Stimulated activated CD8-positive, alpha-beta memory T cell treated with anti-CD3 and anti-CD28 coated beads, Interleukin-12 subunit alpha, Interleukin-12 subunit beta, amount 100 ng/mL, for 4 hours (primary cell): ENCODE results near the gene PLPPR1.
"Not testable (repeated sequence)": the region's sequence is repeated elsewhere in the genome, so short reads cannot be mapped to it uniquely, and the experiment has no call there.

Experiments used
- DNase-seq: peaks from one replicate; pipeline ENCODE4 v3.0.0-alpha.2; 2020; ENCODE audit warnings: low read depth

Gene PLPPR1

DNA sequence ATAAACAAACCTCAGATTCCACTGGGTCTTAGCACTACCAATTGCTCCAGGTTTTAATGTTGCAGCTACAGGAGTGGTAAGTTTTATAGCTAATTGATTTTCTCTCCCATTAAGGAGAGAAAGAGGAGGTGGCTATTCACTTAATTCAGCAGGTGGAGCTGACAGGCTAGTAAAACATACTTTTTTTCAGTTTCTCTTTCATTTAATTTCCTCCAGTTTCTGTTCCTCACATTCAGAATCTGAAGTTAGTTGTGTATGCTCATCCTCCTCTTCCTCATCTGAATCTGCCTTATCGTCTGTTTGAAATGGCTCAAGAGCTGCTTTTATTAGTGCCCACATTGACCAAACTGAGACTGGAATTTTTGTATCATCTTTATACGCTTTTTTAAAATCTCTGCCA lies 98.0 kb downstream of the PLPPR1 start:
- no peak for DNase-seq

DNA sequence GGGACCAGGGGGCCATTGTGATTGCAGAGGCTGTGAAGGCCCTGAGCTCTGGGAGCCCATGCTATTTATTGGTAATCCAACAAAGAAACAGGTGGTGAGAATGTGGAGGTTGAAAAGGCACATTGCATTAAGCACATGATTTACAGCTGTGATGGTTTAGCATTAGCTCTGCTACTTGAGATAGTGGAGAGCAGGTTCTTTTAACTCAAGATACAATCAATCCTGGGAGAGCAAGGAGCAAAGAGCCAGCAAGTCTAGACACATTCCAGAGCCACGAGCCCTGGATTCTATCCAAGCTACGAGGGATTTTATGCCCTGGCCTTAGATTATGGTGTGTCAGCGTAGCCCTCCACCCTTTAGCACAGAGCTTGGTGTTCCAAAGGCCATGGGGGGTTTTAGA lies 98.8 kb downstream of the PLPPR1 start:
- not testable (repeated sequence) for DNase-seq

DNA sequence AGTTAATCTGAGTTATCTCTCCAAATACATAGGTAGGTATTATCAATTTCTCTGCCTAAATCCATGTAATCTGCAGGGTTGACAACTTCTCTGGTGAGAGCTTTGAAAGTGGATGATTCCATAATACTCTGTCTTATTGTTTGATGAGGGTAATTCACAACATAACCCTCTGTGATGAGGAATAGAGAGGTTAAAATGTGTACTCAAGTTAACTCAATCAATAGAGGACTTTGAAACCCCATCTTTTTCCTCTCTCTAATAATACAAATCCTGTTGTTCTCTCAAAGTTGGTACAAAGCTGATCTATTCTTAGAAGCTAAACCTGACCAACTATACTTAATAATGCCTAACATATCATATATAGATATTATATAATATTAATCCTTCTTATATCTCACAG lies 100.1 kb downstream of the PLPPR1 start:
- DNase-seq = no peak

DNA sequence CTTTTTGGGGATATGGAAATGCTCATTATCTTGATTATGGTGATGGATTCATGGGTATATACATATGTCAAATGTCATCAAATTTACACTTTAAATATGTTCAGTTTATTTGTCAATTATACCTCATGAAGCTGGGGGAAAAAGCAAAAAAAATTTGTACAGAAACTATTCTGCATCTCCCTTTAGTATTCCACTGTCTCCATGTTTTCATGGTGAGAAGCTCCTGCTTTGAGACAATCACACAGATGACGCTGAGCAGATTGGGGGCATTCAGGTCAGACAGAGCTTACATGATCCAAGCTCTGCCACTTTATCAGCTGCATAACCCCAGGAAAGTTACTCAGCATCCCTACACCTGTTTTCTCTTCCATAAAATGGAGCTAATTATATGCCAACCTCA lies 101.5 kb downstream of the PLPPR1 start:
- no peak for DNase-seq

DNA sequence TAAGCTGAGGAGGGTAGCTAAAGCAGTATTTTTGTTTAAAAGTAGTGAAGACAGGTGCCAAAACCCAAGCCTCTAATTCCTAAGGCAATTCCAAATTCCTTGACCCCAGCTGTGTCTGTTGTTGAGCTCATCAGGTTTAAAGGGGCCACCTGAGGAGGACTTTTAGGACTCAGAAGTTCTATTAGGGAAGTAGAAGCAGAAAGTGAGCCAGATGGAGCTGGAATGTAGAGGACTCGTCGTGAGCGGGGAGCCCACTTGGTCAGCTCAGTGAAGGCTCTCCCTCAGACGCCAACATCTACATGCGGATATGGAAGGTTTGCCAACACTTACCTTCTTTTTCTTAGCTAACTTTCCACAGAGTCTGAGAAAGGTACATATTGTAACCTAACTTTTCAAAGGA lies 102.8 kb downstream of the PLPPR1 start:
- no peak for DNase-seq

DNA sequence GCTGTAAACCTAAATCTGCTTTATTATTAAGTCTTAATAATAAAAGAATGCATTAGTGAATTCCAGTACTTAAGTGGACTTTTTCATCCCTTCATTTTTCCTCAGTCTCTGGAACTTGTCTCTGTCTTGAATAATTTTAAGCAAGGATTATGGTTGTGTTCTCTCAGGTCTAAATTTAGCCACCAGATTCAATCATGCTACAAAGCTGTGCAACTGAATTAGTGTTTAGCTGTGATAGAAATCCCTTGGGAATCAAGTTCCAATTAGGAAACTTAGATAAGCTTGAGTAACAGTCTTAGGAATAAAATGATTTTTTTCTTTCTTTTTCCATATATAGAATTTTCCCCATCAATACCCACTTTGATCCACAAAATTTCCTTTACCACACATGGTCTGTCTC lies 104.3 kb downstream of the PLPPR1 start:
- no peak for DNase-seq

DNA sequence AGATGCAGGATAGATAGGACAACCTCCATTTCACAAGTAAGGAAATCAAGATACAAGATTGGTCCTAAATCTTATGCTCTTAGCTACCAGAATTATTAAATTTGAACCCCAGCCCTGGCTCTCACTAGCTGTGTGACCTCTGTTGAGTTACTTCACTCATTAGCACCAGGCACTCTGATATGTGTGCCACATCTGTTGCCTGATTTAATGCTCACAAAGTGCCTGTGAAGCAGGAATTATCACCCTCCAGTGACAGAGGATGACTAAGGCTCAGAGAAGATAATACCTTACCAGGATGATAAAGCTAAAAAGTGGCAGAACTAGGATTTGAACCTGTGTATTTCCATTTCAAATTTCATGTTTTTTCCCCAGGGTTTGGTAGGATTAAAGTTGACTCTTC lies 110.0 kb downstream of the PLPPR1 start:
- DNase-seq = no peak

DNA sequence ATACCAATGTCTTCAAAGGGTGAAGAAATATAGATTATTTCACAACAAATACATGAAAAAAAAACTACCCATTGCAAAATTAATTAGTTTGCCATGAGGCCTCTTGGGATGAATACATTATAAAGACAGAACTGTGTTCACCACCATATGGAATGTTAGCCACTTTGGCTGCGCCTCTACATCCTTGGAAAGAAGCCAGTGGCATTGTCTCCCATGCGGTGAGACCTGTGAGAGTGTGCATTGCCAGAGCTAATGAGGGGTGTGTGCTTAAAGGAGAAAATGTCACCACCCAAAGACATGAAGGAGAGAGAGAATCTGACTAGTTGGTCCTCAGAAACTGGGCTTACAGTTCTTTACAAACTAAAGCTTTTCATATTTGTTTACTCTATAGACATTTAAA lies 110.6 kb downstream of the PLPPR1 start:
- no peak for DNase-seq

DNA sequence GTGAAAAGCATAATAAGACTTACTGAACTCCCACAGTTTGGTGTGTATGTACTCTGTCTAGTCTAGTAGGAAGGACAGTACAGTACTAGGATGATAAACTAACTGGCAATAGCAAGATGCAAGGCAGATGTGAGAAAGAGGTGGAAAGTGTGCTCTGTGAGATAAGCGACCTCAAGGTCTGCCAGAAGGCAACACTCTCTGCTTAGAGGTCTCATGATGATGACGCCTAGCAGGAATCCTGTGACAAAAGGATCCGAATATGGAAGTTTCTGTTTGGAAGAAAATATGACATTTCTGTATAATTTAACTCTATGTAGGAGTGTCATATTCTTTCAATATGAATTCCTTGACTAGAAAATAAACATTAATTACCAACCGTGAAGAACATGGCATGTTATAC lies 112.2 kb downstream of the PLPPR1 start:
- DNase-seq = no peak

DNA sequence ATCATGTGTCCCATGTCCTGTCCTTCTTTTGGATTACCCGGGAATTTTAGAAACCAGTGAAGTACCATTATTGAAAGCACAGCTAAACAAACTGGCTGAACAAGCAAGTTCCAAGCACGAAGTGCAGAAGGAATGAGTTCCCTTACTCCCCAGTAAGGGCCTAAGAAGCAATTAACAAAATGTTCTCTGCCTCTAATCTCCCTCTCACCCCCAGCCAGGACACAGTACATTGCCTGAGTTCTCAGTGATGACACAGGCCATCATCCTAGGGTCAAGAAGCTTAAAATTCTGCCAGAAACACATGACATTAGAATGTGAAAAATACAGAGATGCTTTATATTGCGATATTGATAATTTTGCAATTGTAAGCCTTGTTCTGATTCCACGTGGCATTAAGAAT lies 118.0 kb downstream of the PLPPR1 start:
- no peak for DNase-seq

DNA sequence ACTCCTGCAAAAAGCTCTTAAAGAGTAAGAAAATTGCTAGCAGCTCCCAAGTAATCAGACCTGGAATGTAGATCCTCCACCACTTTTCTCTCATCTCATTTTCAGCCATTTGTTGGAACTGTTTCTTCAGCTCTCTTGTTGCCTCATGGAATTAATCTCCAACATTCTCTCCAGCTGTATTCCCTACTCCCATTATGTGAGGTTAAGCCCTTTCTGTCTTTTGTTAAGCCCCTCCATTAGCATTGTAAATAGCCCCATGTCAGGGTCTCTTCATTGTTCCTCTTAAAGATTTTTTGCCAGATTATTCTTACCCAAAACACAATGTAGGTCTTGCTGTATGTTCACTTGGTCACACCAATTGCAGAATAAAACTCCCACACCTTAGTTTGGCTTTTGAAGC lies 119.8 kb downstream of the PLPPR1 start:
- no peak for DNase-seq

DNA sequence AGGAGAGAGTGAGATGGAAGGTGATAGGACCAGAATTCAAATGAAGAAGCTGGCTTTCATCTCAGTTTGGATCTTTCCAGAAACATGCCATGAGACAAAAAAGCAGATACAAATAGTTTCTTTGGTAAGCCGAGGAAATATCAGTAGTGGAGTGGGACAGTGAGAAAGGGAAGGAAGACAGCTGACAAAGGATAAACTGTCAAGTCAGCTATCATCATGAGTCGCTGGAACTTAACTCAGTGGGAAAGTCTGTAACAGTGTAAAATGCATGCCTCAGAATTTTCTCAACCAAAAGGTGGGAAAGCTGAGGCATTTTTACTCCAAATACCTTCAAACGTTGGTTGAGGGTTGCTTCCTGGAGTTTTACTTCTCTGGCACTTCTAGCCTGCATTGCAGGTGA lies 129.8 kb downstream of the PLPPR1 start:
- no peak for DNase-seq

DNA sequence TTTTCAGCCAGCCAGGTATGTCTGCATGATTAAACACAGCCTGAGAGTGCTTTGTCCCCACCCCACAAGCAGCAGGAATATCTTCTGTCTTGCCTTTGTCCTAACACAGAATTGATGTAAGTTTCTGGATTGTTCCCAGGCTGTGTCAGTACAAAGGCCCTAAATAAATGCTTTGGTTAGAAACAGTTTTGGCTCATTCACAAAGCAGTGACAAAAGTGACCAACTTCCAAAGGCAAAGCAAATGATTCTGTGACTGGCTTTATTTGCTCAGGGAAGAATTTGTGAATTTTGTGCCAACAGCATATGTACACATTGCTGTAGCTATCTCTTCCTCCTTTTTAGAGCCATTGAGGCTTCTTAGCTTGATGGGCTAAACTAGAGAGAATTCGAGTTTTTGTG lies 133.7 kb downstream of the PLPPR1 start:
- DNase-seq = no peak

DNA sequence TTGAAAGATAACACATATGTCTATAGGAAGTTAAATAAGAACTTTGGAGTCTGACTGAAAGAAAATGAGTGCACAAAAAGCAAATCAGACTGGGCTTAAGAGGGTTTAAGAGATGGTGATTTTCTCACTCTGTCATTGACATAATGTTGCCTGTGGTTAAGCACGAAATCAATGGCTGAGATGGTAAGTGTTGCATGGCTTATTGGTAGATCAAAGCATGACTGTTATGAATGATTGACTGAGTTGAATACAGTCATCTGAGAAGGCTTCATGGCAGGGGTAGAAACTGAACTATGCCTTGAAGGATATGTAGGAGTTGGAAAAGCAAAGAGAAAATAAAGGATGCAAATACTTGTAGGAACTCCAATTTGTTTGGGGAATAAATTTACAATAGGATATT lies 136.6 kb downstream of the PLPPR1 start:
- DNase-seq = no peak

DNA sequence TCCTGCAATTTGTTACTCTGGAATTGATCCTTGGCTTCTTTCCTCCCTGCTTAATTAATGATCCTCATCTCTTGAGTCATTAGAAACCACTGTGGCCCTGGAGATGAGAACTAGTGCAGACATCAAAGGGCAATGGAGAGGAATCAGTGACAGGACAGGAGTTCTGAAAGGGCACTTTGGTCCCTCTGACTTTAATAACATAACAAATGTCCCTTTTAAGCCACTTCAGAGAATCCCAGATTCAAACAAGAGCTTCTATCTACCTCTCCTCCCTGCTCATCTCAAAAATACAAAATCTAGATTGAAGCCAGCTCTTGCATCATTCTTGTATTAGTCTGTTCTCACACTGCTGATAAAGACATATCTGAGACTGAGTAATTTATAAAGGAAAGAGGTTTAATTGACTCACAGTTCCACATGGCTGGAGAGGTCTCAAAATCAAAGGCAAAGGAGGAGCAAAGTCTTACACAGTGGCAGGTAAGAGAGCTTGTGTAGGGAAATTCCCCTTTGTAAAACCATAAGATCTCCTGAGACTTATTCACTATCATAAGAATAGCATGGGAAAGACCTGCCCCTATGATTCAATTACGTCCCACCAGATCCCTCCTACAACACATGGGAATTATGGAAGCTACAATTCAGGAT lies 139.1 kb downstream of the PLPPR1 start:
- no peak for DNase-seq

DNA sequence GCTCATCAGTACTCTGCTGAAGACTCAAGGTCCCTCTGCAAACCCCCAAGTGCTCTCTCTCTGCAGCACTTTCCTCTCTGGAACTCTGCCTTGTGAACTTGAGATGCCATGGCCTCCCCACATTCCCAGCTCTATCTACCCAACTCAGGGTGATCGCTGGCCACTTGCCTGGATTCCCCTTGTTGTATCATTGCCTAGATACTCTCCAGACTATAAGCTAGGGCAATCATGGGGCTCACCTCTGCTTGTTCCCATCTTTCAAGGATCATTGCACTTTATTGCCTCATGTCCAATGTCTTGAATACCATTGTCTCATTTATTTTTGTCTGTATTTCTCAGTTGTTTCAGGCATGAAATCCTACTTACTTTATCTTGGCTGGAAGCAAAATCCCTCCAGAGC lies 144.1 kb downstream of the PLPPR1 start:
- DNase-seq = no peak

DNA sequence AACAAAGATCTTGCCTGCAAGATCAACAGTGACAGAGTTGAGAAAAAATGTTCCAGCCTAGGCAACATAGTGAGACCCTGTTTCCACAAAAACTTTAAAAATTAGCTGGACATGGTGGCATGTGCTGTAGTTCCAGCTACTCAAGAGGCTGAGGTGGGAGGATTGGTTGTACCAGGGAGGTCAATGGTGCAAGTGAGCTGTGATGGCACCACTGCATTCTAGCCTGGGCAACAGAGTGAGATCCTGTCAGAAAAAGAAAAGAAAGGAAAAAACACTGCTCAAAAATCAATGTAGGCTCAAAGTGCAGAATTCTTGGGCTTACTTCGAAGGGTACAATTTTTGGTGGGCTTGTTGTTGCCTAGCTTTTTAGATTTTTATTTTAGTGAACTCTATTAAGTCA lies 145.4 kb downstream of the PLPPR1 start:
- no peak for DNase-seq

DNA sequence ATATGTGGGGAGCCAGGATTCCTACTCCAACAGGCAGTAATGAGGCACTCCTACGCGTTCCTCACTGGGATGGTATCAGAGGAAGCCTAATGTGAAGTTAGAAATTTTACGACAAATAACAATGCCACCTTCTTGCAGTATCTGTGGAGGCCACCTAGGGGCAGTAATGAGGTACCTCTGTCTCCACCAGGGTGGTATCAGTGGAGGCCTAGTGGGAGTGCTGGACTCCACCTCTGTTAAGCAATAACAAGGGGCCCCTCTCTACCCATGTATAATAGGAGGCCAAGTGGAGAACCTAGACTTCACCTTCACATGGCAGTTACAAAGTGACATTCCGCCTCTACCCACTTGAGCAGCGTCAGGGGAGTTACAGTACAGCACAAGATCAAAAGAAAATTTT lies 147.9 kb downstream of the PLPPR1 start:
- no peak for DNase-seq

DNA sequence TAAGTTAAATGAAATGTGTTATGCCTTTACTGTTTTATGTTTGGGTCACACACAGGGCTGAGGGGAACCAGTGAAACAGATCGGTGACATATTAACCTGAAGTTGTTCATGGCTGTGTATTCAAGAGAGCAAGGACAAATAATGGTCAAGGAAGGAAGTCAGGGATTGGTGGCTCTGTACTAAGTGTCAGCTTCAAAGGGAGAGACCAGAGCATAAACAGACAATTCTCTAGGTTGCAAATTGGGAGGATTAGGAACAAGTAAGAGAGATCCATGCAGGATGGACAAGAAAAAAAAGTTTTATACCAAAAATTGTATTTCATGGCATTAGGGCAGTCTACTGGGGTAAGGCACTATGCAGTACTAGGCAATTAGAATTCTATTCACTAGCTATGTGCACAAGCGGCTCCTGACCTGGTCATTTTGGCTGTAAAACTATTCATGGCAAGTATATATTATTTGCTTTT lies 156.3 kb downstream of the PLPPR1 start:
- DNase-seq = no peak

DNA sequence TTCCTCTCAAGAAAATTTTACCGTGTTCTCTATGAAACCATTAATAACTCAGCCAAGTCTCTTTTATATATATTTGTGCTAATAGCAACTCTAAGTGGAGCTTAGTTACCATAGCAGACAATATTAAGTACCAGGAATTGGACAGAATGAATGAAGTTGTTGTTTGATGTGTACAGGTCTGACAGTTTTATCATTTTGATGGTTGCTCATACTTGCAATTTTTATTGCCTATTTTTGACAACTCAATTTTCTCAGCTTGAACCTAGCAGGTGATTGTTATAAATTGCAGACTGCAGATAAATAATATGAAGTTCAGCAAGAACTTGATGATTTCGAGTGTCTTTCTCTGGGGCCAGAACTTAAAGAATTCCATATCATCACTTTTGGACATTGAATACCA lies 163.2 kb downstream of the PLPPR1 start:
- DNase-seq = no peak

DNA sequence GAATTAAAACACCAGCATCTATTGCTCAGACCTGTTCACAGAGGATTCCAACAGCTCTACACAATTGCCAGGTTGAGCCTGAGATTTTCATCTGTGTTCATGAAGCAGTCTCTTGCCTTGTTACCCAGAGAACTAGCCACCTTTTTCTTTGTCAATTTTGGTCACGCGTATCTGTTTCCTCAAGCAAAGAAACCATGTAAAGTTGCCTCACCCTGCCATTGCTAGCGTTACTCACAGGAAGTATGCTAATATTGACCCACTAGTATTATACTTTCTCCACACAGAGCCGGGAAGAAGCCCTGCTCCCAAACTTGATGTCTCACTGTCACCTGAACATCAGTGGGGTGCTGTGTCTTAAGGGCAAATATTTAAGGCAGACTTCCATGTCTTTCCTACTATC lies 168.5 kb downstream of the PLPPR1 start:
- no peak for DNase-seq

DNA sequence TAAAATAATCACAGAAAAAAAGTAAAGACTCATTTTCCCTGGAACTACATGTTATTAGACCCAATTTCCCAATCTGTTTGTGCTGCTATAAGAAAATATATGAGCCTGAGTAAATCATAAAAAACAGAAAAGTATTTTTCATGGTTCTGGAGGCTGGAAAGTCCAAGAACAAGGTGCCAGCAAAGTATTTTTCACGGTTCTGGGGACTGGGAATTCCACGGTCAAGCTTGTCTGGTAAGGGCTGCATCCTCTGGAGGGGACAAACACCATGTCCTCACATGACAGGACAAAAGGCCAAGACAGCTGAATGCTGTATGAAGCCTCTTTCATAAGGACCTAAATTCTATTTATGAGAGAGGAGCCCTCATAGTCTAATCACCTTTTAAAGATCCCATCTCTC lies 172.3 kb downstream of the PLPPR1 start:
- DNase-seq = no peak

DNA sequence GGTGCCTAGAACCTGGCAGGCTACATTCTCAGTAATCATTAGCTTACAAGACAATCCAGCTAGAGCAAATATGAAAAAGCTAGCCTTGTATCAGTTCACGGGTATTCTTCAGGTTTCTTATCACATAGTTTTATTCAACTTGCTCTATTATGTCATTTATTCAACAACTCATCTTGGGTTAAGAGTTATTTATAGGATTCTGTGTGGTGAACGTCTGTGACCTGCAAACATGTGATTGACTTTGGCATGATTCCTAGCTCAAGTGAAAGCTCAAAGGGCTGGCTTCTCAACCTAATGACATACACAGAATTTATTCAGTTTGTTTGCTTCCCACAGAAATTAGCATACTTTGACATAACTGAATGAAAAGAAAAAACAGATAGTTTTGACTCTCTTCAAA lies 173.1 kb downstream of the PLPPR1 start:
- DNase-seq = no peak

DNA sequence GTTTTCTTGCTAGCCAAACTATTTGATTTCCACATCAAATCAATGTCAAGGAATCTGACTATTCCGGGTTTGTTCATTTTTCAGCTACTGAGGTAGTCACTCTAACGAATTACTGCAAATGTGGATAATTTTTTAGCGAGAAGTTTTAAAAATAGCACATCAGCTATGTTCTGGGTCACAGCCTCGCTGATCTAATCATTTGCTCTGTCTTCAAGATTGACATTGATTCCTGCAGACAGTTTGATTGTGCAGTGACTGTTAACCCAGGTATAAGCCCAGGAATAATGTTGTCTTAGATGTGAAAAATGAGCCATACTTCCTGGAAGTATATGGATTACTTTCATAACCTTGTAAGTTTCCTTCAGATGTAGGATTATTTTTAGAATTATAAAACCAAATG lies 181.1 kb downstream of the PLPPR1 start:
- DNase-seq = no peak

DNA sequence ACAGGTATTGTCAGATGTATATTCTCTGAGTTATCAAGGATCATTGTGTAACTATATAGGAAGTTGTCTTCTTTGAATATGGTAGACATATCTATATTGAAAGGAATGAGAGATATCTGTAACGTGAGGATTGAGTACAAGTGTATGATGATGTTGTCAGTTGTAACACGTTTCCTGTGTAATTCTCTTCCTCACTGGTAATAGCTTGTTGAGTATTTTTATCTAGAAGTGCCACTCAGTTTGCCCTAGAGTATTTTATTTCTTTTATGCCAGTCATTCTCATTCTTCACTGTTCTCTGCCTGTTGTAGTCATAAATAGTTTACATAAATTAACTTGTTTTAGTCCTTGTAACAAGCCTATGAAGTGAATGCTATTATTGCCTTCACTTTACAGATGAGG lies 184.1 kb downstream of the PLPPR1 start:
- no peak for DNase-seq
